Neural progenitor cell (in vitro differentiated cells): Measurements from ENCODE around the gene SPART. TPM values are rescaled to one million over a fixed set of nuclear protein-coding genes. Genes with fewer than 3 reads are reported as not detected.

Source experiments
- DNase-seq: peaks from one replicate; pipeline ENCODE4 v3.0.0-alpha.2; 2016; ENCODE audit warnings: low spot score
- H2AFZ ChIP-seq: fragments of 200-600 bp; sonication (generic); replicated peaks from 2 replicates; pipeline ENCODE4 v1.6.1; 2016; ENCODE audit warnings: antibody characterized with exemption
- H3F3A ChIP-seq: fragments of 200-600 bp; sonication (generic); 2 replicates; pipeline ENCODE4 v1.6.1; 2016; ENCODE audit warnings: antibody characterized with exemption, low read depth
- H3K27ac ChIP-seq: fragments of 200-600 bp; sonication (generic); 2 replicates; pipeline ENCODE4 v1.5.1; 2016; ENCODE audit warnings: mild to moderate bottlenecking
- H3K27me3 ChIP-seq: fragments of 200-600 bp; sonication (generic); 2 replicates; pipeline ENCODE4 v1.6.1; 2016; ENCODE audit warnings: mild to moderate bottlenecking, moderate library complexity
- H3K36me3 ChIP-seq: fragments of 200-600 bp; sonication (generic); 2 replicates; pipeline ENCODE4 v1.5.1; 2016
- H3K4me1 ChIP-seq: fragments of 200-600 bp; sonication (generic); 2 replicates; pipeline ENCODE4 v1.6.1; 2016; ENCODE audit warnings: mixed run types
- H3K4me2 ChIP-seq: fragments of 200-600 bp; sonication (generic); 2 replicates; pipeline ENCODE4 v1.6.1; 2016
- H3K4me3 ChIP-seq: fragments of 200-600 bp; sonication (generic); 2 replicates; pipeline ENCODE4 v1.5.1; 2016
- H3K79me2 ChIP-seq: fragments of 200-600 bp; sonication (generic); 2 replicates; pipeline ENCODE4 v1.6.1; 2016; ENCODE audit warnings: low read depth
- H3K9ac ChIP-seq: fragments of 200-600 bp; sonication (generic); 2 replicates; pipeline ENCODE4 v1.6.1; 2016
- H3K9me3 ChIP-seq: fragments of 200-600 bp; sonication (generic); 2 replicates; pipeline ENCODE4 v1.5.1; 2016; ENCODE audit warnings: low read depth
- H4K20me1 ChIP-seq: fragments of 200-600 bp; sonication (generic); 2 replicates; pipeline ENCODE4 v1.6.1; 2016; ENCODE audit warnings: low read depth
- H3K27ac Mint-ChIP-seq: 3 replicates; pipeline ENCODE4 v1.8.0; 2021; ENCODE audit warnings: mixed read lengths
- H3K27me3 Mint-ChIP-seq: 2 replicates; pipeline ENCODE4 v1.8.0; 2022; ENCODE audit warnings: low read depth, mild to moderate bottlenecking, inconsistent platforms, moderate library complexity, mixed read lengths; ENCODE audit not compliant: insufficient read depth
- H3K36me3 Mint-ChIP-seq: 3 replicates; pipeline ENCODE4 v1.8.0; 2021; ENCODE audit warnings: mixed read lengths
- H3K4me1 Mint-ChIP-seq: 3 replicates; pipeline ENCODE4 v1.8.0; 2021; ENCODE audit warnings: mixed read lengths
- H3K4me3 Mint-ChIP-seq: 3 replicates; pipeline ENCODE4 v1.8.0; 2021; ENCODE audit warnings: mild to moderate bottlenecking, moderate library complexity, mixed read lengths
- H3K9me3 Mint-ChIP-seq: 3 replicates; pipeline ENCODE4 v1.8.0; 2020; ENCODE audit warnings: mixed read lengths
- CTCF ChIP-seq: fragments of 200-600 bp; sonication (generic); IDR thresholded peaks from 2 replicates; pipeline ENCODE4 v1.5.1; 2017; ENCODE audit warnings: antibody characterized with exemption, mild to moderate bottlenecking
- EZH2 ChIP-seq: fragments of 200-600 bp; sonication (generic); IDR thresholded peaks from 2 replicates; pipeline ENCODE4 v1.6.1; 2017; ENCODE audit warnings: antibody characterized with exemption, mild to moderate bottlenecking, moderate library complexity
- EZH2phosphoT487 ChIP-seq: fragments of 200-600 bp; sonication (generic); IDR thresholded peaks from 2 replicates; pipeline ENCODE4 v1.6.1; 2017; ENCODE audit warnings: antibody characterized with exemption
- small RNA-seq: library from RNA; depleted of rRNA; stranded (forward); fragments of <200 nt; gene quantifications from one replicate; pipeline ENCODE3, GENCODE V24; 2015
- total RNA-seq: library from RNA; depleted of rRNA; stranded (reverse); fragments of >200 nt; gene quantifications from 2 replicates; pipeline ENCODE4 v1.2.3, GENCODE V29; 2015; ENCODE audit warnings: low replicate concordance

Gene SPART
- total RNA-seq, 1 donor from 2014 or later, result 70.9 TPM

DNA sequence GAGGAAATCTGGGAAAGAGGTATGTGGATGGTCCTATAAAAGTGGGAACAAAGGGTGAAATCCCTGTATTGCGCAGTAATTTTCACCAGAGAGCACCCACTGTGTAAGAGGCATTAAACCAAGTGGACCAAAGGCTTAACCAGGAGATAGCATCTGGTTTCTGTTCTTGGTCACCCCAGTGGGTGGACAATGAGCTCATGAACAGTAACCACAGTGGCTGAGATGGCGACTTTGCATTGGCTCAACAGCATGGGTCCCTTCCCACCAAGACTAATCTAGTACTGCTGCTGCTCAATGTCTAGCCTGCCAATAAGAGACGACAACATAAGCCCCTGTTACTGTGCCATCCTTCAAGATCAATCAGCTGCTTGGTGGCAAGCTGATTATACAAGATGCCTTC, 85.2 kb downstream of the SPART start:
- no peaks in the 10 kb centered on the region for H3K4me1 Mint-ChIP-seq
- no peak overlapping the region for H3K4me2 ChIP-seq
- no peaks in the 10 kb centered on the region for H3K36me3 Mint-ChIP-seq
- H3K27ac Mint-ChIP-seq, result no peak overlapping the region
- no peaks in the 10 kb centered on the region for H3K4me1 ChIP-seq
- H3K4me3 Mint-ChIP-seq, result no peak overlapping the region
- no peaks in the 10 kb centered on the region for H4K20me1 ChIP-seq
- no peaks in the 10 kb centered on the region for H3K27me3 ChIP-seq
- no peak overlapping the region for H3K9ac ChIP-seq
- H3F3A ChIP-seq, result no peaks in the 10 kb centered on the region
- no peaks in the 10 kb centered on the region for H3K9me3 Mint-ChIP-seq
- no peaks in the 10 kb centered on the region for H3K36me3 ChIP-seq
- H3K79me2 ChIP-seq, result no peaks in the 10 kb centered on the region
- H3K27me3 Mint-ChIP-seq, result no peaks in the 10 kb centered on the region
- DNase-seq, result no peak
- no peak for TF ChIP-seq EZH2
- TF ChIP-seq EZH2phosphoT487, result no peak
- TF ChIP-seq CTCF, result no peak
- no peaks in the 10 kb centered on the region for H3K9me3 ChIP-seq
- no peak overlapping the region for H2AFZ ChIP-seq
- no peak overlapping the region for H3K27ac ChIP-seq
- H3K4me3 ChIP-seq, result no peak overlapping the region

- H3K27ac ChIP-seq, result no peak overlapping the region
- H3K79me2 ChIP-seq, result no peaks in the 10 kb centered on the region
- Mint-ChIP-seq H3K4me1 (no peaks in the 10 kb centered on the region), H3K9me3 (no peaks in the 10 kb centered on the region), H3K4me3 (no peak overlapping the region), H3K27ac (no peak overlapping the region), H3K36me3 (no peaks in the 10 kb centered on the region), H3K27me3 (no peaks in the 10 kb centered on the region)
- H3K36me3 ChIP-seq, result no peaks in the 10 kb centered on the region
- no peak overlapping the region for H3K4me3 ChIP-seq
- DNase-seq, result no peak
- no peaks in the 10 kb centered on the region for H3K4me1 ChIP-seq
- no peak overlapping the region for H3K9ac ChIP-seq
- H3K4me2 ChIP-seq, result no peak overlapping the region
- no peaks in the 10 kb centered on the region for H3F3A ChIP-seq
- no peaks in the 10 kb centered on the region for H3K9me3 ChIP-seq
- no peak overlapping the region for H2AFZ ChIP-seq
- TF ChIP-seq CTCF (no peak), EZH2phosphoT487 (no peak), EZH2 (no peak)
- no peaks in the 10 kb centered on the region for H3K27me3 ChIP-seq
- H4K20me1 ChIP-seq, result no peaks in the 10 kb centered on the region
Observed at GRCh38 chr13:36259361-36260137, 86.6 kb downstream of the SPART start.

DNA sequence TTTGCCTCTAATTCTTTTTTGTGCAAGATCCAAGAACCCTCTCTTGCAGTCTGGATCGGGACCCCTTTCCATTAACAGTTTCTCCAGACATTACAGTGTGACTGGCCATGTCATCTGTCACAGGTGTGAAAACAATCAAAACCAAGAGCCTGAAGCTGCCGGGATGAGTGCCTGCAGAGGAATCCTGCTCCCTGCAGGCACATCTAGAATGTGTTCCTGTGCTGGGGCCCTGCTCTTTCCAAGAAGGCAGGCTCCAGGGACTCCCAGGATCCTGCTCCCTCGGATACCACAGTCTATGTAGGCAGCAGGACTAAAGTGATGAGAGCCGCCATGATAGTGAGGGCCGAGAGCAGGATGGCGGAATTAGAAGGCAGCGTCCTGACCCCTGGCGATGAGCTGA, 87.4 kb downstream of the SPART start:
- no peaks in the 10 kb centered on the region for H3K4me1 Mint-ChIP-seq
- DNase-seq, result no peak
- H3K9me3 Mint-ChIP-seq, result no peaks in the 10 kb centered on the region

More for the DNA sequence above, 87.4 kb downstream of the SPART start:
- no peaks in the 10 kb centered on the region for H4K20me1 ChIP-seq
- no peaks in the 10 kb centered on the region for H3K4me1 ChIP-seq
- no peaks in the 10 kb centered on the region for H3K36me3 Mint-ChIP-seq
- no peak overlapping the region for H3K4me2 ChIP-seq
- H3K27me3 ChIP-seq, result no peaks in the 10 kb centered on the region
- no peak for TF ChIP-seq CTCF
- no peak for TF ChIP-seq EZH2phosphoT487
- TF ChIP-seq EZH2, result no peak
- H3K27ac ChIP-seq, result no peak overlapping the region
- H2AFZ ChIP-seq, result no peak overlapping the region
- H3K9me3 ChIP-seq, result no peaks in the 10 kb centered on the region
- no peaks in the 10 kb centered on the region for H3K36me3 ChIP-seq
- H3K4me3 ChIP-seq, result no peak overlapping the region
- H3K27ac Mint-ChIP-seq, result no peak overlapping the region
- H3F3A ChIP-seq, result no peaks in the 10 kb centered on the region
- no peak overlapping the region for H3K9ac ChIP-seq
- H3K27me3 Mint-ChIP-seq, result no peaks in the 10 kb centered on the region
- H3K4me3 Mint-ChIP-seq, result no peak overlapping the region
- no peaks in the 10 kb centered on the region for H3K79me2 ChIP-seq

Small RNAs within 50 kb of the gene (small RNA-seq; reads per million reads assigned to genes)
- not detected for gene RNU6-71P

Other genes starting within 250 kb of the SPART start
- 5.3 and 6.4 TPM in 2 replicates for gene DCLK1, start 215.0 kb downstream of the SPART start, total RNA-seq
- gene SOHLH2, start 131.8 kb downstream of the SPART start, total RNA-seq, result 1.1 and 1.4 TPM in 2 replicates
- 5.0 and 6.3 TPM in 2 replicates for gene CCDC169, start 48.6 kb downstream of the SPART start, total RNA-seq
- gene CCNA1, start 86.1 kb upstream of the SPART start, total RNA-seq, result 0.37 TPM in 2 replicates